GM19463 (cell line): ENCODE data around the gene NRN1.
"Not testable (repeated sequence)": the region's sequence is repeated elsewhere in the genome, so short reads cannot be mapped to it uniquely, and the experiment has no call there.

Source experiments
- ATAC-seq: cut with Tn5 transposase; IDR thresholded peaks from one replicate; pipeline ENCODE4 v1.9.1; 2021; ENCODE audit warnings: mild to moderate bottlenecking, moderate library complexity; ENCODE audit not compliant: unreplicated experiment

Gene NRN1

DNA sequence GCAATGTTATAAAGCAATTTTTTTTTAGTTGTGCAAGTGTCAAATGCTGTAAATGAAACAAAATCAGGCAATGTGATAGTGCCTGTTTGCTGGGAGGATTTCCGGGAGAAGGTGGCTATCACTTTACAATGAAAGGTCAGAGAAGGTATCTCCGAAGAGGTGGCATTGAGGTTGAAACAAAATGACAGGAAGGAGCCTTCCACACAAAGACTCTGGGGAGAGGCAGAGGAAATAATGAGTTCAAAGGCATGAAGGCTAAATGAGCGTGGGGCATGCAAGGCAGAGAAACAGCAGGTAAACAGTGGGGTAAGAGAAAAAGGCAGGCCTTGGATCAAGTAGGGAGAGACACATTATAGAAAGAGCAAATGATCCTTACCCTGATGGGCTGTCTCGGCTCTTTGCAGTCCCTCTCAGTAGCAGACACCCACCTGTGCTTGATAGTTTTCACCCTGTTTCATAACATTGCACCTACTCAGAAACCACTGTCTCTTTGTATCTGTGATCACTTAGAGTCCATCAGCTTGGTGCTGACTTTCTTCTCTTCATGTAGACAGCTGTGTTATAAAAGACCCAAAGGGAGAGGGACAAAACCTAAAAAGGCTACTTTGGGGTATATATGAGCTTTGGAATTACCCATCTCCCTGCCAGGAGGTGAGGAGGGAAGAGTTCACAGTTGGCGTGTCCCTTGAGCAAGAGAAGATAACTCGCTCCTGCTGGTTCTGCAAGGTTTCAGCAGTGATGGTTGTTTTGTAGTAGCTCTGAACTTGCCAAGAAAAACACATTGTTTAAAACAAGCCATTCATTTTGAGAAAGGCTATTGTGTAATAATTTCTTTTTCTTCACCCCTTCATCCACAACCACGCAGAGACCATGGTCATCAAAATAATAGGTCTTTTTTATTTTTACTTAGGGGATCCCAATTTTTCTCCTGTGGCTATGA is 22.3 kb downstream of the NRN1 start:
- ATAC-seq = no peak

DNA sequence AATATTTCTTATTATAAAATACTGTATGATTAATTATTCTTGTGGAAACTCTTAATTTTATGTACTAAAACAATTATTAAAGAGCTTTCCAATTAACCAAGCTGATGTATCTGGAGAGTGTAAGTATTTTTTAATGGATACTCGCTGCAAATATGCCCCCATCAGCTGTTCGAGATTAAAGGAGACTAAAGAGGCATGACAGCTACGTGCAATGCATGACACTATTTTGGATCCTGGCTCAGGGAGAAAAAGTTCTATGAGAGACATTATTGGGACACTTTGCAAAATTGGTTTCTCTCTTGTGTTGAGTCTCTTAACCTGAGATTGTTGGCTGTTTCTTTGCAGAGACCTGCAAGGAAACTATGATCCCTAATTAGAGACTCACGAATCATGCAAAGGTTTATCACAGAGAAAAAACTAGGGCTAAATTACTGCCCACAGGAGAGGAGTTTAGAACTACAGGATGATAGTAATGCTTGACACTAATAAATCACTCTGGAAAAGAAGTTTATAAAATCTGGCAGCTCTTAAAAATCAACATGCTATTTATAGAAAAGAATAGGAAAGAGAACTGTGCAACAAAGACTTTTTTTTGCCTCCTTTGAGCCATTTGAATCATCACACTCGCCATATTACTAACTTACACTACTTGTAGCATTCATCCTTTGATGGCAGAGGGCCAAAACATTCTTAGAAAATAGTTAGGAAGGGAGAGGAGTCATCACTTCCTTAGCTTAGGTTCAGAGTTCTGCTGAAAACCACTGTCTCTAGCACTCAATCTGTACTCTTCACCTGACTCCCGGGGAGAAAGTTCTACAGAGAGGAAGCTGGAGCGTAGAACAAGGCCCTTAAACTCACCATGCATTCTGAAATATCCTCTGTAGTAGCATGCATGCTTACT is 25.3 kb downstream of the NRN1 start:
- no peak for ATAC-seq

DNA sequence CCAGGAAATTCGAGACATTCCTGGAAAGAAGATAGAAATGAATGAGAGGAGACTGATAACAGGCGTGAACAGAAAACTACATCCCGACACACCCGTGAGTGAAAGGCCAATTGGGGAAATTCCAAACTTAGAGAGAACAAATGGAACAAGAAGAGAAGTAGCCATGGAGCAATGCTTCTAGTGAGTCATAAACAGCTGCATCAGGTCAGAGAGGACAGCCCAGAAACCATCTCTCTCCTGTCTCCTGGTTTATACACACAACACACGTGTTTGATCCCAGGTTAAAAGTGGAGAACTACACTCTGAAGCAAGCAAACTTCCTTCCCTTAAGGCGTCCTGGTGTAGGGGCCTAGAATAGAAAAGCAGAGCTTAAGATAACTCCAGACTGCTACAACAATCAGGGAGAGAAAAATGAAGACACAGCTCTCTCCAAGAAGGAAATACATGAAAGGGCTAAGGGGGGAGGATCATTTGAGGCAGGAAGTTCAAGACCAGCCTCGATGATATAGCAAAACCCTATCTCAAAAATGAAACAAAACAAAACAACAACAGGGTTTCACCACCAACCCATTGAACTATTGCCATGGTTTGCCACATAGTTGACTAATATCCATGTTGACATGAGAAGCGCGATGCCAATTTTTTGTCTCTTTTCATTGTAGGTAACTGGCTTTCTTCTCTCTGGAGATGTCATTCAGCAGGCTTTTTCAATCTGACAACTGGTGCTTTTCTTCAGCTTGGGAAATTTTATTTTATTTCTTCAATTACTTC is 26.9 kb downstream of the NRN1 start:
- no peak for ATAC-seq

DNA sequence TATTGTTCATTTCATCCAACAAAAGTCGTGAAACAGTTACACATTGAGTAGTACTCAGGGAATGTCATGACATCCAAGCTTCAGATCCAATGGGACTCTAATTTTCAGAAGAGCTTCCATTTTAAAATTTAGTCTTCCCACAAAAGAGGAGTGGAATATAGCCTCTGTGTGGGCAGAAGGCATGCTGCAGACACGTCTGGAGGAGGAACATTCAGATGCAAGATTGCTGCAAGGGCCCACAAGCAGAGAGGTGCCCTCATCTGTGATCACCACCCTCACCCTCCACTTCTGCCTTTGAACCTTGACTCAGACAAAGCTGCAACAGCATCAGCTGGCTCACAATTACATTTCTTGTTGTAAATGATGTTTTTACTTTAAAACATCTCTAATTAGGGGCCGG is 29.9 kb downstream of the NRN1 start:
- ATAC-seq = no peak

DNA sequence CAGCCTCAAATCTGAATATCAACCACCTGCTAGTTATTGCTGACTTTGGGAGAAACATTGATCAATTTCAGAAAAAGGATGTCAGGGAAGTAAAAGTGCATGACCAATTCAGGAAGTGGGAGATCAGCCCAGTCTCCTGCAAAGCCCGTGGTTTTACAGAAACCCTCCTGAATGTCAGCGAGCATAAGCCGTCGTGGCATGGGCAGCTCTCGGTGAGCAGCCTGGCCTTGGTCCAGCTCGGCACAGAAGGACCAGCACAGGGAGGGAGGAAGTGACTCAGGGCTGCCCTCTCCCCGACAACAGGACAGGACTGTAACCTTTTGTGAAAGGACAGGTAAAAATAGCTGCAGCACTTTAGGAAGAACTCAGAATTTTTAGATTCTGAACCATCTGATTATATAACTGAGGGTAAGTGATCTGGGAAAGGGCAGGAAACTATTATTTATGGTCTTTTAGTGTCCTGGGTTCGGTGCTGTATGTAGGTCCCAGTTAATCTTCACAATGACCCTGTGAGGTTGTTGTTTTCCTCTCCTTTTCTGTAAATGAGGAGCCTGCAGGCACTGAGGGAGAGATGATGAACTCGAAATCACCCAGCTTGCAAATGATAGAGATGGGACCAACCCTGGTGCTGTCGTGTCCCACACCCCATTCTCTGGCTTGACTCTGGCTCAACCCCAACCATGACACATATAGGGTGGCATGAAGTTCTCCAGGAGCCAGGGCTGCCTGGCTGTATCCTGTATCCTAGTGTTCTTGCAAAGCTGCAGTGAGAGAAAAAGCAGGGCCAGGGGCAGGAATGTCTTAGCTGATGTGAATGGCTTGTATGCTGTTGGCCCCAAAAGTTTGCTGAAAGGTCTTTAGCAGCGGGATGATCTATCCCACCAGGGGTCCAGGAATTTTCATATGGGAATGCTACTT is 37.6 kb downstream of the NRN1 start:
- ATAC-seq = no peak

DNA sequence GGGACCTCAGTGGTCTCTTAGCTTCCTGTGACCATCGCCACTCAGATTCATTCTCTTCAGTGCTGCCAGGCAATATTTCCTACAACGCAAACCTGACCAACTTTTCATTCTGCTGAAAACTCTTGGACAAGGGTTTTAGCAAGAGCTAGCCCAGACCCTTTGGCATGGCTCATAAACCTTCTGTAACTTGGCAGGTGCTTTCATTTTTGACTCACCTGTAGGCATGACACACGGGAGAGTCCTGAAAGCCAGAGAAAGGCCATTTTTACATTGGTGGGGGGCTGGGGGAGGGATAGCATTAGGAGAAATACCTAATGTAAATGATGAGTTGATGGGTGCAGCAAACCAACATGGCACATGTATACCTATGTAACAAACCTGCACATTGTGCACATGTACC is 38.7 kb downstream of the NRN1 start:
- ATAC-seq = not testable (repeated sequence)

DNA sequence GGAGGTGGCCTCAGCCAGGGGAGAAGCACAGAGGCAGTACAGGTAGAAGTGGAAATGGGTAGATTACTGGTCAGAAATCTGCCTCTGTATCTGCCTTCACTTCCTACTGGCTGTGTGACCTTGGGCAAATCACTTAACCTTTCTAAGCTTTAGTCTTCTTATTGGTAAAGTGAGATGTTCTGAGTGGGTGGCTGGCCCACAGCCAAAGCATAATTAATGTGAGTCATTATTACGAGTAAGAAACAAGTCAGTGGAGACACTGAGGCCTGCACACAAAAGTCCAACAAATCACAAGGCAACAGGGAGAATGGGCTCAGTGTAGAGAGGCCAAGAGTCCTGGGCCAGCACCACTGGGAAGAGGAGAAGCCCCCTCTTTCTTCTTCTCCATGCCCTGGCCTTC is 39.1 kb downstream of the NRN1 start:
- no peak for ATAC-seq

DNA sequence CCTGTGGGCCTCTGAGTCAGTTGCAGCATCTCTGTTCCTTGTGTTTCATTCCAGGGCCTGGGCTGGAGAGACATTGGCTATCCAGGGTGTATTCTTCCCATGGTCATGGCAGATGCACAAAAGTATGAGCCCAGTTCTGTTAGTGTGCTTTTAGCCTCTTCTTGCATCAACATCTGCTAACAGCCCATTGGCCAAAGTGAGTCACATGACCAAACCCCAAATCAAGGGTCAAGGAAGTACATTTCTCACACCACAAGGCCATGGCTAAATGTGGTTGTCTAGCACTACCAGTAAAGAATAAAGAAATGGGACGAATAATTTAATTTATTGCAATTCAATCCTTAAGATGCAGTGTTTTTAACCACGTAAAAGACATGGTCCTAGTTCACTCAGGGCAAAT is 43.9 kb downstream of the NRN1 start:
- ATAC-seq = no peak

DNA sequence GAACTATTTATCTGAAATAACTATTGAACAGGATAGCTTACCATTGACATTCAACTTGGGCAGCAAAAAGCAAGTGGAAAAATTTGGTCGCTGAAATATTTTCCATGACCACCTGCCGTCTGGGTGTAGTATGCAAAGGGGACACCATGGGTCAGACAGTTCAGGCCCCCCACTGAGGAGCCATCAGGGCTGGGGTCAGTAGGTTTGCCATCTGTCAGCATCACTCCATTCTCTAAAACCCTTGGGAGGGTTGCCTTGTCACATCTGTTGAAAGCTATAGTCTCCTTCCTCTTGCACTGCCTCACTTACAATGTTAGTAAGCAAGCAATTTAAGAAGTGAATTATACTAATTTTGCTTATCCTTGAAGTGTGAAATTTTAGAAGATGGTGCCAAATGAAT is 44.9 kb downstream of the NRN1 start:
- ATAC-seq = no peak

DNA sequence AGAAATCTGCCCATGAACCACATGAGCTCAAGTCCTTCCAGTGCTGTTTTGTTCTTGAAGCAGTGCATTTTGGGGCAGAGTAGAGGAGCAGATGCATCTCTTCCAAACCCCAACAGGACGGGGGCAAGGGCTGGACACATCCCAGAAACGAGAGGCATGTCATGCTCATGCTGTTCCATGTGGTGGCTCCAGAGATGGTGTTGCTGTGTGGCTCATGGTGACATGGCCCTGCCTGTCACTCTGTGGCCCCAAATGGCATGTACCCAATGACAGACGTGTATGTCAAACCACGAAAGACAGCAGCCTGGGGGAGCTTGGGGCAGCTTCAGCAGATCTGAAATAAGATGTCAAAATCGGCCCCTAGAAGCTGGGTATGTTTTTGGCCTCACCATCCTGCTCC is 46.3 kb downstream of the NRN1 start:
- no peak for ATAC-seq

DNA sequence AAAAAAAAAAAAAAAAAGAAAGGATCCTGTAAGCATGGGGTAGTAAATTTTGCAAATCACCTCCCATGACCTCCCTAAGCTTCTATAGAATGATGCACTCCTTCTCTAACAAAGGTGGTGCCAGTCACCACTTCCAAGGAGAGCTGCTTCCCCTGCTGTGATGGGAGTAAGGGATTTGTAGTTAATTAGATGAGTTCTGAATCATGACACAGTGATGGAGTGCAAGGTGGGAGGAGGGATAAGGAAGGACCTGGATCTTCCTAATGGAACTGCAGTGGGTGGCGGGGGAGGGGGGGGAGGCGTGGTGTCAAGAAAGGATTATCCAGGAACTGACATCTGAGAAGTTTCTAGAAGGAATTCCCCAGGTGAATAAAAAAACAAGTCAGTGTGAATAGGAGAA is 47.8 kb downstream of the NRN1 start:
- ATAC-seq = no peak

DNA sequence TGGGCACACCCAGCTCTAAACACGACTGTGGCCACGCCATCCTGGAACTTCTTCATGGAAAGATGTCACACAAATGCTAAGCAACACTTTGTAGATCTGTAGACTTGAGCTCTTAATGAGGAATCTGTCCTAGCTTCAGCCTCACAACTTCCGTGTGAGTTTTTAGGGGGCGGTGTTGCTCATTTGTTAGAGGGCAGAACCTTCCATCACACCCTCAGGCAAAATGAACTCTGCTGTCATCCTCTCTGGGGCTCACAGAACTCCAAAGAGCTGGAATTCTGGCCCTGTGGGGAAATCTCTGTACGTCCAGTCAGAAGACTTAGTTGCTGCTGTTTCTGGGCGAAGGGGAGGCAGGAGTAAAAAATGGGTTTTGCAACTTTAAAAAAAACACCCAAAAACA is 49.8 kb downstream of the NRN1 start:
- no peak for ATAC-seq

DNA sequence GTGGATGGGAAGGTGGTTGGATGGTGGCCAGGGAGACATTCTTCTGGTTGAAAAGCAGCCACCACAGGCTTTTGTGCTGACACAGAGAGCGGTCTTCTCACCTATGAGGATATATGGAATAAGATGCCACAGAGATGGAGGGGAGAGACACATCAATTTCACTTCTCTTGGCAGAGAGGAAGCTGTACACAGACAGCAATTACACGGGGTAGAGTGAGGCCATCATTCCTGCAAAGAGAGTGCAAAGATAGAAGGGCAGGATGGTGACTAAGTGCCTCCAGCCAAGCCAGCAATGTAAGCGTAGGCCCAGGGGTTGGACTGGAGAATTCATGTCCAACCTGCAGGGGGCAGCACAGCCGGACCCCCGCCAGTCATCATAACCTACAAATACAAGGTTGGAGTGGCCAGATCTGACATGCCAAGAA is 56.4 kb downstream of the NRN1 start:
- ATAC-seq = no peak
